ENCODE measurements around the gene ASIC4. TPM values are rescaled to one million over a fixed set of nuclear protein-coding genes. Genes with fewer than 3 reads are reported as not detected.

The ASIC4 gene
- total and polyA plus RNA-seq, 2 of the 13 experiments (the other 11 are each of a cell fraction or from before 2014, with no cell fraction given) = 0.03 TPM; not detected in 1

DNA sequence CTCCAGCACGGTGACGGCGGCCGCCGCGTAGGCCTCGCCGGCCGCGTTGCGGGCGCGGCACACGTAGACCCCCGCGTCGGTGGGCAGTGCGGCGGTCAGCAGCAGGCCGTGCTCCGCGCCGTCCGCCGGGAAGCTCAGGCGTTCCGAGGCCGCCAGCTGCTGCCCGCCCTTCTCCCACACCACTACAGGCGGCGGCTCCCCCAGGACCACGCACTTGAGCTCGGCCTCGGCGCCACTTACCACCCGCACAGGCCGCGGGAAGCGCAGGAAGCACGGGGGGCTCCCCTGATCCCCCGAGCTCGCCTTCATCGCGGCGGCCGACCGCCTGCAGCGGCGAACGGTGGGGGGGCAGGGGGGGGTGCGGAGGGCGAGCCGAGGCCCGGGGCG lies 56.6 kb downstream of the ASIC4 start (continued):
- no peak for TF ChIP-seq GPBP1L1 (CRISPR knock-in tag; IDR thresholded peaks at IDR 0.05)
- TF ChIP-seq ZC3H13 (CRISPR knock-in tag; IDR thresholded peaks at IDR 0.05) = no peak
- no peak for TF ChIP-seq AKNA (CRISPR knock-in tag; IDR thresholded peaks at IDR 0.05; ENCODE audit: borderline replicate concordance)
- 0 out of 2 replicates have a peak, but pooled peaks have one; percentile 17 for TF ChIP-seq EED (CRISPR knock-in tag; IDR thresholded peaks at IDR 0.05)
- no peak for TF ChIP-seq ARID2 (CRISPR knock-in tag; IDR thresholded peaks at IDR 0.05; ENCODE audit: borderline replicate concordance)
- 0 out of 2 replicates have a peak, but pooled peaks have one; percentile 13 for TF ChIP-seq SRY (CRISPR knock-in tag; IDR thresholded peaks at IDR 0.05)
- no peak for TF ChIP-seq ZSCAN25 (CRISPR knock-in tag; IDR thresholded peaks at IDR 0.05)
- 0 out of 2 replicates have a peak, but pooled peaks have one; percentile 0 for TF ChIP-seq ZC3H4 (CRISPR knock-in tag; IDR thresholded peaks at IDR 0.05; ENCODE audit: borderline replicate concordance)
- 0 out of 2 replicates have a peak, but pooled peaks have one; percentile 1 for TF ChIP-seq THAP11 (CRISPR knock-in tag; IDR thresholded peaks at IDR 0.05)
- TF ChIP-seq FOSL1 (CRISPR knock-in tag; IDR thresholded peaks at IDR 0.05; ENCODE audit: borderline replicate concordance) = no peak
- TF ChIP-seq, protein P1, sequence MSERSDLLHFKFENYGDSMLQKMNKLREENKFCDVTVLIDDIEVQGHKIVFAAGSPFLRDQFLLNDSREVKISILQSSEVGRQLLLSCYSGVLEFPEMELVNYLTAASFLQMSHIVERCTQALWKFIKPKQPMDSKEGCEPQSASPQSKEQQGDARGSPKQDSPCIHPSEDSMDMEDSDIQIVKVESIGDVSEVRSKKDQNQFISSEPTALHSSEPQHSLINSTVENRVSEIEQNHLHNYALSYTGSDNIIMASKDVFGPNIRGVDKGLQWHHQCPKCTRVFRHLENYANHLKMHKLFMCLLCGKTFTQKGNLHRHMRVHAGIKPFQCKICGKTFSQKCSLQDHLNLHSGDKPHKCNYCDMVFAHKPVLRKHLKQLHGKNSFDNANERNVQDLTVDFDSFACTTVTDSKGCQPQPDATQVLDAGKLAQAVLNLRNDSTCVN (CRISPR knock-in tag; IDR thresholded peaks at IDR 0.05; ENCODE audit: borderline replicate concordance) = no peak
- peak; percentile 12; the same call in 1 of the 2 replicates for TF ChIP-seq ZFYVE20 (CRISPR knock-in tag; IDR thresholded peaks at IDR 0.05; ENCODE audit: borderline replicate concordance, low read depth)
- TF ChIP-seq BORCS8-MEF2B (CRISPR knock-in tag; IDR thresholded peaks at IDR 0.05) = peak; percentile 6; the same call in 1 of the 2 replicates
- peak; percentile 7; the same call in 1 of the 2 replicates for TF ChIP-seq ZBTB7A (CRISPR knock-in tag; IDR thresholded peaks at IDR 0.05)
- no peak for TF ChIP-seq ZHX2 (IDR thresholded peaks at IDR 0.05; ENCODE audit: low read depth)
- TF ChIP-seq ZHX2 (CRISPR knock-in tag; IDR thresholded peaks at IDR 0.05; ENCODE audit: borderline replicate concordance) = no peak
- TF ChIP-seq ZNF446 (CRISPR knock-in tag; IDR thresholded peaks at IDR 0.05) = 0 out of 2 replicates have a peak, but pooled peaks have one; percentile 2

All from HepG2 (cell line).